ENCODE results near the gene MYO5C. TPM values are rescaled to one million over a fixed set of nuclear protein-coding genes. Genes with fewer than 3 reads are reported as not detected.

Gene MYO5C
- total and polyA plus RNA-seq, 4 experiments from 2014 or later = 0.19 to 0.29 (median 0.29) TPM; not detected in 1

DNA sequence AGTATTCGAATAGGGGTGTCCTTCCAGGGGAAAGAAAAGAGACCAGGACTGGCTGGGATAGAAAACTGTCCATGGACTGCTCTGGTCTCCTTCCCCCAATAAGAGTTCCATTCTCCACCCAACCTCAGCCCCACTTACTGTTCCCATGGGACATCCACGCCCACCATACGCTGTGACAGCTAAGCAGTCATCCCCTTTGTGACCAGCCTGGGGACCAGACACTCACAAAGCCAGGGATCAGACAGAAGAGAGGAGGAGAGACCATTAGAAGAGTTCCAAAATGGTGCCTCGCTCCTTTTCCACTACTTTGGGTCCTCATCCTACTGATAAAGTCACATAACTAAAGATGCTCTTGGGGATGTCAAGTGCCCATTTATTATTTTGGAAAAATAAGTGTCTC is 76.8 kb downstream of the MYO5C start:
- Mint-ChIP-seq H3K27me3 (peaks cover 0 to 1% of the 10 kb centered on the region in 2 donors), H3K4me3 (no peak overlapping the region), H3K9me3 (peaks cover 0 to 2% (median 0%) of the 10 kb centered on the region in 8 donors), H3K27ac (peak overlapping the region in 1 of 7 donors; percentile 63), H3K36me3 (peaks cover 0 to 4% of the 10 kb centered on the region in 2 donors), H3K4me1 (peaks cover 19 to 43% (median 29%) of the 10 kb centered on the region in 4 donors)
- H3K27ac ChIP-seq (ENCODE audit: low read depth, low read length) = no peak overlapping the region
- CTCF ChIA-PET (ENCODE audit: partially characterized antibody) = interaction anchor here (2.3 to 3.3 kb wide), 2 partner anchors 8 to 10 kb away, joined by 13 to 50 read pairs; no protein-coding TSS in a partner anchor
- H3K36me3 ChIP-seq (ENCODE audit: insufficient read depth, low read length) = no peaks in the 10 kb centered on the region
- no peaks in the 10 kb centered on the region for H3K27me3 ChIP-seq (ENCODE audit: insufficient read depth, low read length)
- no peaks in the 10 kb centered on the region for H3K9me3 ChIP-seq (ENCODE audit: control insufficient read depth in 1 of 2, low read length in 2 of 2)
- POLR2A ChIA-PET (ENCODE audit: partially characterized antibody) = interaction anchor here (1.4 kb wide), 1 partner anchor 39 kb away, joined by 5 read pairs; no protein-coding TSS in a partner anchor
- H3K4me3 ChIP-seq (ENCODE audit: low read length in 2 of 2) = no peak overlapping the region
- no peak for DNase-seq
- H3K4me1 ChIP-seq (ENCODE audit: insufficient read depth, low read length) = peaks cover 26% of the 10 kb centered on the region
- intact Hi-C loops (cut with micrococcal nuclease) = no loop called here

DNA sequence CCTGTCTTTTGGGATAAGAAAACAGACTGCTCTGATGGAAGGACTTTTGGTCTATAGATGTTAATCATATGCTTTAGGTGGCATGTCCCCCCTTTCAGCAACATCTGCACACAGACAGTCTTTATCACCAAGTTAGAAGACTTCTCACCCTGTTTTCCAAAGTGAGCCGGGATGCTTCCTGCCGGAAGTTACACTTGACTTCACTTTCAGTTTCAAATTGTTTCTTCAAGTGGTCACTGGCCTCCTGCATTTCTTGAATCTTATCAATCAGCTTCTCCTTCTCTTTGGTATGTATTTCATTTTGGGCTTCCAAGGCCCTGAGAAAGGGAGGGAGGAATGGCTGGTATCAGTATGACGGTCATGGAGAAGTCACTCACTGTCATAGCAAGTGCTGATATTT is 77.2 kb downstream of the MYO5C start:
- H3K4me3 Mint-ChIP-seq = no peak overlapping the region
- no peak overlapping the region for H3K27ac Mint-ChIP-seq
- intact Hi-C loops (cut with micrococcal nuclease) = no loop called here
- Histone ChIP-seq H3K27ac (ENCODE audit: low read depth, low read length) (no peak overlapping the region), H3K4me1 (ENCODE audit: insufficient read depth, low read length) (peaks cover 26% of the 10 kb centered on the region), H3K27me3 (ENCODE audit: insufficient read depth, low read length) (no peaks in the 10 kb centered on the region), H3K9me3 (ENCODE audit: control insufficient read depth in 1 of 2, low read length in 2 of 2) (no peaks in the 10 kb centered on the region), H3K36me3 (ENCODE audit: insufficient read depth, low read length) (no peaks in the 10 kb centered on the region), H3K4me3 (ENCODE audit: low read length in 2 of 2) (no peak overlapping the region)
- ChIA-PET POLR2A (ENCODE audit: partially characterized antibody) (interaction anchor here (1.4 to 2.1 kb wide), 2 partner anchors 9 to 39 kb away, joined by 5 to 7 read pairs; no protein-coding TSS in a partner anchor), CTCF (ENCODE audit: partially characterized antibody) (interaction anchor here (2.3 to 3.3 kb wide), 2 partner anchors 9 to 10 kb away, joined by 13 to 50 read pairs; no protein-coding TSS in a partner anchor)
- H3K36me3 Mint-ChIP-seq = peaks cover 0 to 4% of the 10 kb centered on the region in 2 donors
- H3K27me3 Mint-ChIP-seq = peaks cover 0 to 1% of the 10 kb centered on the region in 2 donors
- H3K9me3 Mint-ChIP-seq = peaks cover 0 to 2% (median 0%) of the 10 kb centered on the region in 8 donors
- H3K4me1 Mint-ChIP-seq = peaks cover 19 to 41% (median 28%) of the 10 kb centered on the region in 4 donors
- no peak for DNase-seq

GRCh38 chr15:52217186-52217585 is 78.4 kb downstream of the MYO5C start:
- Mint-ChIP-seq H3K36me3 (peaks cover 0 to 4% of the 10 kb centered on the region in 2 donors), H3K4me3 (no peak overlapping the region), H3K27me3 (peaks cover 0 to 1% of the 10 kb centered on the region in 2 donors), H3K4me1 (peaks cover 13 to 29% (median 19%) of the 10 kb centered on the region in 4 donors), H3K27ac (no peak overlapping the region), H3K9me3 (peaks cover 0 to 3% (median 0%) of the 10 kb centered on the region in 8 donors)
- intact Hi-C loops (cut with micrococcal nuclease) = no loop called here
- Histone ChIP-seq H3K4me1 (ENCODE audit: insufficient read depth, low read length) (peaks cover 21% of the 10 kb centered on the region), H3K9me3 (ENCODE audit: control insufficient read depth in 1 of 2, low read length in 2 of 2) (no peaks in the 10 kb centered on the region), H3K27me3 (ENCODE audit: insufficient read depth, low read length) (no peaks in the 10 kb centered on the region), H3K4me3 (ENCODE audit: low read length in 2 of 2) (no peak overlapping the region), H3K36me3 (ENCODE audit: insufficient read depth, low read length) (no peaks in the 10 kb centered on the region), H3K27ac (ENCODE audit: low read depth, low read length) (no peak overlapping the region)
- no peak for DNase-seq
- POLR2A ChIA-PET (ENCODE audit: partially characterized antibody) = interaction anchor here (1.2 to 2.1 kb wide), 3 partner anchors 11 to 171 kb away, joined by 3 to 7 read pairs (median 5); no protein-coding TSS in a partner anchor
- CTCF ChIA-PET (ENCODE audit: partially characterized antibody) = interaction anchor here (0.6 to 3.3 kb wide), 6 partner anchors 9 to 53 kb away, joined by 3 to 50 read pairs (median 6); no protein-coding TSS in a partner anchor

- ChIA-PET POLR2A (ENCODE audit: partially characterized antibody) (interaction anchor here (2.3 kb wide), 1 partner anchor 35 kb away, joined by 11 read pairs; no protein-coding TSS in a partner anchor), CTCF (ENCODE audit: partially characterized antibody) (interaction anchor here (1.2 to 3.3 kb wide), 7 partner anchors 10 to 75 kb away, joined by 3 to 23 read pairs (median 4); no protein-coding TSS in a partner anchor)
- Histone ChIP-seq H3K9me3 (ENCODE audit: control insufficient read depth in 1 of 2, low read length in 2 of 2) (no peaks in the 10 kb centered on the region), H3K4me1 (ENCODE audit: insufficient read depth, low read length) (no peaks in the 10 kb centered on the region), H3K27ac (ENCODE audit: low read depth, low read length) (no peak overlapping the region), H3K27me3 (ENCODE audit: insufficient read depth, low read length) (no peaks in the 10 kb centered on the region), H3K36me3 (ENCODE audit: insufficient read depth, low read length) (no peaks in the 10 kb centered on the region), H3K4me3 (ENCODE audit: low read length in 2 of 2) (no peak overlapping the region)
- intact Hi-C loops (cut with micrococcal nuclease) = no loop called here
- H3K4me3 Mint-ChIP-seq = no peak overlapping the region
- H3K36me3 Mint-ChIP-seq = no peaks in the 10 kb centered on the region
- H3K27me3 Mint-ChIP-seq = peaks cover 0 to 1% of the 10 kb centered on the region in 2 donors
- peaks cover 0 to 9% (median 3%) of the 10 kb centered on the region in 4 donors for H3K4me1 Mint-ChIP-seq
- H3K27ac Mint-ChIP-seq = no peak overlapping the region
- DNase-seq = no peak
- peaks cover 0 to 3% (median 0%) of the 10 kb centered on the region in 8 donors for H3K9me3 Mint-ChIP-seq
These were observed 81.1 kb downstream of the MYO5C start for GRCh38 chr15:52214553-52214952.

GRCh38 chr15:52213206-52213605 is 82.4 kb downstream of the MYO5C start:
- ChIA-PET CTCF (ENCODE audit: partially characterized antibody) (interaction anchor here (1.6 to 3.3 kb wide), 3 partner anchors 14 to 74 kb away, joined by 4 to 23 read pairs (median 9); no protein-coding TSS in a partner anchor), POLR2A (ENCODE audit: partially characterized antibody) (interaction anchor here (2.3 kb wide), 1 partner anchor 34 kb away, joined by 11 read pairs; no protein-coding TSS in a partner anchor)
- no peak overlapping the region for H3K27ac Mint-ChIP-seq
- peaks cover 0 to 1% of the 10 kb centered on the region in 2 donors for H3K27me3 Mint-ChIP-seq
- no peaks in the 10 kb centered on the region for H3K36me3 ChIP-seq (ENCODE audit: insufficient read depth, low read length)
- no peak for DNase-seq
- H3K27ac ChIP-seq (ENCODE audit: low read depth, low read length) = no peak overlapping the region
- no peaks in the 10 kb centered on the region for H3K27me3 ChIP-seq (ENCODE audit: insufficient read depth, low read length)
- no peak overlapping the region for H3K4me3 Mint-ChIP-seq
- H3K9me3 Mint-ChIP-seq = peaks cover 0 to 3% (median 0%) of the 10 kb centered on the region in 8 donors
- H3K4me3 ChIP-seq (ENCODE audit: low read length in 2 of 2) = no peak overlapping the region
- H3K9me3 ChIP-seq (ENCODE audit: control insufficient read depth in 1 of 2, low read length in 2 of 2) = no peaks in the 10 kb centered on the region
- peaks cover 0 to 2% (median under 1%) of the 10 kb centered on the region in 4 donors for H3K4me1 Mint-ChIP-seq
- no peaks in the 10 kb centered on the region for H3K36me3 Mint-ChIP-seq
- intact Hi-C loops (cut with micrococcal nuclease) = no loop called here
- no peaks in the 10 kb centered on the region for H3K4me1 ChIP-seq (ENCODE audit: insufficient read depth, low read length)

DNA sequence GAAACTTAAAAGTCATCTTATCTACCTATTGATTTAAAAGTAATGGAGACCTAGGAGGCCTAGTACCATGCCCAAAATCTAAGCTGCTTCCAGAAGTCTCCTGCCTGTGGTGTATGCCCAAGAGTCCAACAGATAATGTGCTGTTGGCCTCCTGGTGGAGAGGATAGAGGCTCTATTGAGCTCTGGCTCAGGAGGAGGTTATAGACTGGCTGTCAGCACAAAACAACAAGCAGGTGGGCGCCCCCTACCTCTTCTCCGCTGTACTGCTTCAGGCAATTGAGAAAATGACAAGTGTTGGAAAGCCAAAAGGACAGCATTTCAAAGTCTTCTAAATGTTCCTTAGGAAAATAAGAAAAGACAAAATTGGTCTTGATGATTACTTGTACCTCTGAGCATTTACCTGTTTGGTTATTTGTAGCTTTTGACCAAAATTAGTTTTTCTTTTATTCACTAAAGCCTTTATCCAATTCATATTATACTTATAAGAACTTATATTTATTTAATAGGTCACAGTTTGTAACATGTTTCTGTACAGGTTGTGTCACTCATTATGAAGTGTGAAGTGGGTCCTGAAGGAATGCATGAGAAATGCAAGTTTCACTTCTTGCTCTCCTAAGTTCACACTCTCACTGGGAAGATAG is 87.2 kb downstream of the MYO5C start:
- CTCF ChIA-PET (ENCODE audit: partially characterized antibody) = interaction anchor here (0.6 to 3.3 kb wide), 36 partner anchors 9 to 319 kb away, joined by 3 to 38 read pairs (median 4); partner anchors contain the start of gene GNB5
- H3K36me3 Mint-ChIP-seq = no peaks in the 10 kb centered on the region

More for the DNA sequence above, 87.2 kb downstream of the MYO5C start:
- no peak overlapping the region for H3K4me3 Mint-ChIP-seq
- peaks cover 0 to 4% (median 1%) of the 10 kb centered on the region in 4 donors for H3K4me1 Mint-ChIP-seq
- no peaks in the 10 kb centered on the region for H3K27me3 Mint-ChIP-seq
- no peak overlapping the region for H3K27ac ChIP-seq (ENCODE audit: low read depth, low read length)
- no peaks in the 10 kb centered on the region for H3K9me3 ChIP-seq (ENCODE audit: control insufficient read depth in 1 of 2, low read length in 2 of 2)
- intact Hi-C loops (cut with micrococcal nuclease) = loop anchor here (1.0 to 5.0 kb wide), 5 partner anchors 28 to 321 kb away; no protein-coding TSS in a partner anchor
- peak; percentile 69 to 78 (median 72) for DNase-seq
- peaks cover 0 to 3% (median 0%) of the 10 kb centered on the region in 8 donors for H3K9me3 Mint-ChIP-seq
- no peaks in the 10 kb centered on the region for H3K36me3 ChIP-seq (ENCODE audit: insufficient read depth, low read length)
- H3K27ac Mint-ChIP-seq = peak overlapping the region in 4 of 7 donors; percentile 43 to 84 (median 66)
- H3K4me1 ChIP-seq (ENCODE audit: insufficient read depth, low read length) = no peaks in the 10 kb centered on the region
- H3K4me3 ChIP-seq (ENCODE audit: low read length in 2 of 2) = no peak overlapping the region
- no peaks in the 10 kb centered on the region for H3K27me3 ChIP-seq (ENCODE audit: insufficient read depth, low read length)
- POLR2A ChIA-PET (ENCODE audit: partially characterized antibody) = interaction anchor here (0.5 to 2.0 kb wide), 6 partner anchors 13 to 237 kb away, joined by 3 to 25 read pairs (median 3); partner anchors contain the start of gene LEO1
